Measurements from ENCODE around the gene TOB1. TPM values are rescaled to one million over a fixed set of nuclear protein-coding genes. Genes with fewer than 3 reads are reported as not detected.
"Not testable (repeated sequence)": the region's sequence is repeated elsewhere in the genome, so short reads cannot be mapped to it uniquely, and the experiment has no call there.

The TOB1 gene
- polyA plus RNA-seq, 1 donor (not counting 4 experiments of a cell fraction or from before 2014, with no cell fraction given), result 64.4 TPM

GRCh38 chr17:50898369-50899004 is 32.3 kb upstream of the TOB1 start:
- H3K79me2 ChIP-seq (ENCODE audit: control insufficient read depth, insufficient read depth, low read length), result no peaks in the 10 kb centered on the region

GRCh38 chr17:50894513-50894912 is 28.4 kb upstream of the TOB1 start:
- peaks cover 40% of the 10 kb centered on the region for H3K4me1 ChIP-seq (ENCODE audit: control insufficient read depth, extremely low read depth, insufficient read depth, low read length)

More at GRCh38 chr17:50898369-50899004, 32.3 kb upstream of the TOB1 start:
- Histone ChIP-seq H4K20me1 (ENCODE audit: control insufficient read depth, extremely low read depth, insufficient read depth, low read length) (no peaks in the 10 kb centered on the region), H3K9me3 (ENCODE audit: control insufficient read depth, low read depth, low read length) (no peaks in the 10 kb centered on the region), H3K4me1 (ENCODE audit: control insufficient read depth, extremely low read depth, insufficient read depth, low read length) (peaks cover 21% of the 10 kb centered on the region), H3K27me3 (ENCODE audit: control insufficient read depth, extremely low read depth, insufficient read depth, low read length) (no peaks in the 10 kb centered on the region), H3K9ac (ENCODE audit: control insufficient read depth, extremely low read depth, insufficient read depth, low read length) (no peak overlapping the region), H3K36me3 (ENCODE audit: control insufficient read depth in 2 of 2, extremely low read depth in 1 of 2, insufficient read depth in 2 of 2, low read length in 2 of 2) (no peaks in the 10 kb centered on the region), H3K4me2 (ENCODE audit: control insufficient read depth, extremely low read depth, insufficient read depth, low read depth, low read length) (no peak overlapping the region), H3K27ac (ENCODE audit: control insufficient read depth, insufficient read depth, low read length) (no peak overlapping the region), H3K9me1 (ENCODE audit: control insufficient read depth, extremely low read depth, insufficient read depth, low read length) (no peaks in the 10 kb centered on the region), H2AFZ (ENCODE audit: control insufficient read depth, low read length) (no peak overlapping the region), H3K4me3 (ENCODE audit: control insufficient read depth in 2 of 3, extremely low read depth in 1 of 3, insufficient read depth in 2 of 3, low read depth in 1 of 3, low read length in 3 of 3) (no peak overlapping the region)
- TF ChIP-seq EZH2 (IDR thresholded peaks at IDR 0.05; ENCODE audit: low read length), result no peak
- TF ChIP-seq CTCF (optimal IDR thresholded peaks at IDR 0.05 in 1 of 3, IDR thresholded peaks at IDR 0.05 in 1 of 3, conservative IDR thresholded peaks at IDR 0.05 in 1 of 3; ENCODE audit: extremely low read depth in 1 of 3, insufficient read depth in 2 of 3, low read length in 3 of 3), result no peak
- no peak for DNase-seq (ENCODE audit: low read depth, low spot score)
- FAIRE-seq, result no peak
- dilution Hi-C loops (cut with MboI; ENCODE audit: extremely low pct_ligation_motif_present, low sequenced_read_pairs), result no loop called here

More at GRCh38 chr17:50894513-50894912, 28.4 kb upstream of the TOB1 start:
- H3K4me3 ChIP-seq (ENCODE audit: control insufficient read depth in 2 of 3, extremely low read depth in 1 of 3, insufficient read depth in 2 of 3, low read depth in 1 of 3, low read length in 3 of 3); H3K36me3 ChIP-seq (ENCODE audit: control insufficient read depth in 2 of 2, extremely low read depth in 1 of 2, insufficient read depth in 2 of 2, low read length in 2 of 2); H3K9ac ChIP-seq (ENCODE audit: control insufficient read depth, extremely low read depth, insufficient read depth, low read length); H3K79me2 ChIP-seq (ENCODE audit: control insufficient read depth, insufficient read depth, low read length); H2AFZ ChIP-seq (ENCODE audit: control insufficient read depth, low read length); DNase-seq (ENCODE audit: low read depth, low spot score); H3K9me3 ChIP-seq (ENCODE audit: control insufficient read depth, low read depth, low read length); H3K27ac ChIP-seq (ENCODE audit: control insufficient read depth, insufficient read depth, low read length); H4K20me1 ChIP-seq (ENCODE audit: control insufficient read depth, extremely low read depth, insufficient read depth, low read length); H3K9me1 ChIP-seq (ENCODE audit: control insufficient read depth, extremely low read depth, insufficient read depth, low read length); H3K27me3 ChIP-seq (ENCODE audit: control insufficient read depth, extremely low read depth, insufficient read depth, low read length); H3K4me2 ChIP-seq (ENCODE audit: control insufficient read depth, extremely low read depth, insufficient read depth, low read depth, low read length); dilution Hi-C loops (cut with MboI; ENCODE audit: extremely low pct_ligation_motif_present, low sequenced_read_pairs); FAIRE-seq: not testable (repeated sequence)
